HG03139 (cell line): Measurements from ENCODE around the gene FGFR2.

ENCODE experiments used
- ATAC-seq: cut with Tn5 transposase; IDR thresholded peaks from one replicate; pipeline ENCODE4 v1.9.1; 2021; ENCODE audit not compliant: unreplicated experiment

FGFR2 gene

DNA sequence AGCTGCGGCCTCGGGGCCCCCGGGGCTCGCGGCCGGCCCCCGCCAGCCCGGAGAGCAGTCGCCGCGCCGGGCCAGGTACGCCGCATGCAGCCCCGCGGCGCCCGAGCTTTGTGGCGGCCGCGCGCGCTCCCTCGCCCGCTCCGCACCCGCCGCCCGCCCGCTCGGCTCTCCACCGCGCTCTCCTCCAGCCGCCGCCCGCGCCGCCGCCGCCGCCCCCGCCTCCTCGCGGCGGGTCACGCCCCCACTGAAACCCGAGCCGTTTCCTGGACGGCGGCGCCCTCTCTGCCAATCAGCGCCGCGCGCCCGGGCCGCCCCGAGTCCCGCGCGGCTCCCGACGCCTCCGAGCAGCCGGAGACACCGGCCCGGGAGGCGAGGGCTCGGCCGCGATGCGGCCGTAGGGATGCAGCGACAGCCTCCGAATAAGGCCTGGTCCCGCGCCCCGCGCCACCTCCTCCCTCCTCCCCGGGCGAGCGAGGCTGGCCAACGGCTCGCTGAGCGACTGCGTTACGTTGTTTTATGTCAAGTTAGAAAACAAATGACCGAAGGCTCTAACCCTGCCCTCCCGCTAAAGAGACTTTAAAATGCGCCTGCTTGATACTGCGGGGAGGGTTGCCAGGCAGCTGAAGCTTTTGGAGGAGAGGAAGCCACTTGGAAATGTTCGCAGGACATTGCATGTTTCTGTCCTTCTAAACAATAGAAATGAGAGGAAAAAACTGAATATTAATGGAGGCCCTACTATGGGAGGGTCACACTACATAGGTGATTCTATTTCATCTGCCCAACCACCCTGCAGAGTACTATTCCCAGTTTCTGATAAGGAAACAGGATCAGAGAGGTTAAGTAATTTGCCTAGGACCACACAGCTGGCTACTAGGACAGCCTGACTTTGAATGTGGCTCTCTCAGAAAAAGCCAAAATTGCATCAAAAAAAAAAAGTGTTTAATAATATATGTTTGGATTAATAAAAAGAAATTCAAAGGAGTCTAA lies at the start of gene FGFR2:
FGFR2 (minus strand) TSS at position 182 of the 987 bp plus-strand sequence. CDS start 4,627 bp downstream, outside the sequence.
- ATAC-seq: peak; percentile 77

DNA sequence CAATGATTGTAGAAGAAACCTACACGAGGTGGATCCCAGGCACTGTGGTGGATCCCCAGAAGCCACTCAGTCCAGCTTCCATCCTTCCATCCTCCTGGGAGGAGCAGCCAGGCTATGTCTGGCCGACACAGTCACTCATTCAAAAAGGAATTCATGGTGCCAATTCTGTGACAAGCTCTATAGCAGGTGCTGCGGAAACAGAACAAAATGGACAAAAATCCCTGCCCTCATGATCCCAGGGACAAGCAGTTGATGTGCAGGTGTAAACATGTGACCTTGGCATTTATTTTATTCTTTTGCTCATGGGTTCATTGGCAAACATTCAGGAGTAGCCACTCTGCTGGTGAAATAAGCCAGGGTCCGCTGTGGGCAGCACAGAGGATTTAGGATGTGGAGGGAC lies 49.2 kb upstream of the FGFR2 start:
- ATAC-seq: no peak

DNA sequence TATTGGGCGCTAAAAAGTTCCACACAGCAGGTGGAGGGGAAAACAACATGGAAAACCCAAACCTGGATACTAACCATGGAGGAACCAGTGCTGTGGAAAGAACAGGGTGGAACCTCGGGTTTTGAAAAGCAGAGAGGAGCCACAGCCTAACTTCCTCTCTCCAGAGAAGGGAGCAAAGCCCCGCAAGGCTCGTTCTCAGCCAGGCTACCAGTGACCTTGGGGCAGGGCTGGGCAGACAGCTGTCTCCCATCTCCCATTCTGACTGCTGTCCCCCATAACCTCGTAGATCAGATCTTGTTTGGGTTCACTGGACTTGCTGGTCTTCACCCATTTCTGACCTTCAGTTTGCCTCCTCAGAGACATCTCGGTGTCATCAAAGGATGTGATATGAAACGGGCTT lies 47.5 kb upstream of the FGFR2 start:
- ATAC-seq: no peak

DNA sequence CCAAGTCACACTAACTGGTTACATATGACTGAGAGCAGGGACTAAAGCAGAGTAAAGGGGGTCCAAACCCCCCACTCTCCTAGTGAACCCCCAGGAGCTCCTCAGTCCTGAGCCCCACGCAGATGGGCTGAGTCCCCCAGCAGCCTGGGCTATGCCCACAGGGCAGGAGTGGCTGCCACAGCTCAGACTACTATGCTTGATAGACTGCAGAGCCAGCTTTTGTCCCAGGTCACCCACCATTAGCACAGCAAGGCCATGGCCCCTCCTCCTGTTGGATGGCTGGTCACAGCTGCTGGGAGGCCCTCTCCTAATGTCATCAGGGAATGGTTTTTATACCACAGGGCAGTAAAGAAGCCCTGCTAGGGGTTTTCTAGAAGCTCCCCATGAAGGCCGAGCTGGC lies 46.3 kb upstream of the FGFR2 start:
- ATAC-seq: no peak

DNA sequence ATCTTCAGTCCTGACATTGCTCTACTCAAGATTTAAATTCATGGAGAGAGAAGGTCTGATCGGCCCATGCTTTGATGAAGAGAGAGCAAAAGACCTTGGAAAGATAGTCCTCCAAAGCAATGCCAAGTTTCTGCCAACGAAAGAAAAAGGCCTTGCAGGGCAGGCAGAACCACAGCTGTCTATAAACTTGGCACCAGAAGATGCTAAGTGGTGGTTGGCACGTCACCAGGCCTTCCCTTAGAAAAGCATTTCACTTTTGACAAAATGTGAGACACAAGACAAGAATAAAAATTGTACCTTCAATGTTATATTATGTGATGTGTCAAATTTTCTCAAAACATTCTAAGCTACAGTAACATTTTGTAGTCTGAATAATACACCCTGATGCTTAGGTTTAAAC lies 42.0 kb upstream of the FGFR2 start:
- no peak for ATAC-seq

DNA sequence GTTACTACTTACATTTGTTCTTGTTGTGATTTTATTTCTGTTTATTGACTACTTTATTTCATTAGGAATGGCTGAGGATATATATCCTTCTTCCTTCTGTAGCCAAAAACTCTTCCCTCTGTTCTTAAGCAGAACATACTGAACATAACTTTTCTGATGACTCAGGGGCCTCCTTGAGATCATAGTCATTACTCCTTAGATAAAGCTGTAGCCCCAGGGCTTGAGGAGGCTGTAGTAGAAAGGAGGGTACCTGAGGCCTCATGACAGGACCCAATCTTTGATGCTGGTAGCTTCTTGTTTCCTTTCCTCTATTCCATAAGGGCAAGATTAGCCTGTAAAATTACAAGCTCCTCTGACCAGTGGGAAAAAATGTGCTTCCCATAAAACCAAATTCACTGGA lies 41.2 kb upstream of the FGFR2 start:
- ATAC-seq: no peak

DNA sequence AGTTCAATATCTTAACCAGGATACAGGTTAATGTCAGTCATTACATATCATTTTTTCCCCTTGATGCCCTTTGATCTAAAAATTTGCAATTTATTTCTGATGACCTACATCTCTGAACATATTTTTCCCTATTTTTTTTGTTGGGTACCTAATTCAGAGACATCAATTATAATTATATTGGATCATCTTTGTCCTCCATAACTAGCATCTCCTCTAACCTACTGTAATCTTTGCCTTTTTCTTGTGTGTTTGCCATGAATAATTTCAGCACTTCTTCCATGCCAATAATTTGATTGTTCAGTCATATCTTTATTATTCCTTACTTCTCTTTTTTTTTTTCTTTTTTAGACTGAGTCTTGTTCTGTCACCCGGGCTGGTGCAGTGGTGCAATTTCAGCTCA lies 39.2 kb upstream of the FGFR2 start:
- ATAC-seq: no peak

GRCh38 chr10:121633056-121633455 lies 34.8 kb upstream of the FGFR2 start:
- no peak for ATAC-seq

- ATAC-seq: no peak
Measured at GRCh38 chr10:121631365-121632029, 33.3 kb upstream of the FGFR2 start.

- no peak for ATAC-seq
Measured at GRCh38 chr10:121628859-121629258, 30.6 kb upstream of the FGFR2 start.

GRCh38 chr10:121627876-121628581 lies 29.8 kb upstream of the FGFR2 start:
- ATAC-seq: no peak

DNA sequence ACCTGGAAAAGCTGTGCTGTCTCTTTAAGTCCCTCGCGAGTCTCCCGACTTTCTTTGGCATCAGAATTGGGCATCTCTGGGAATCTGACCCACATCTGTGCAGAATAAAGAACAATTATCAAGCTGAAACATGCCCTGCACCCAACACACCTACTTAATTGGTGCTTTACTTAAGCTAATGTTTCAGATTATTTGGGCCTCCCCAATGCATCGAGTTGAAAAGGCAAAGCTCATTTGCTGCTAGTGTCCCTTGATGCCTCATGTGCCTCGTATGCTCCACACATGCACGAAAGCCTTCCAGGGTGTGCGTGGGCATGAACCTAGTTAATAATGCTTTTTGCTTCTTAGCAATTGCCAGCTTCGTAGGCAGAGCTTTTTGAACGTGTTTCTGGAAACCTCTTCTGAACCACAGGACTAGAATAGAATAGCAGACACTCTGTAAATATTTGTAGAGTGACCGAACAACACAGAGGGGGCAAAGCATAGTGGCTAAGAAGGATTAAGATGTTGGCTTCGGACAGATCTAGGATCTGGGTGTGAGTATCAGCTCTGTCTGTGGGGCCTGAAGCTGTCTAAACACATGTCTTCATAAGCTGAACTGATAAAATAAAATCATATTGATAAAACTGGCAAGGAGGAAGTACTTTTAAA lies 26.7 kb upstream of the FGFR2 start:
- ATAC-seq: no peak

DNA sequence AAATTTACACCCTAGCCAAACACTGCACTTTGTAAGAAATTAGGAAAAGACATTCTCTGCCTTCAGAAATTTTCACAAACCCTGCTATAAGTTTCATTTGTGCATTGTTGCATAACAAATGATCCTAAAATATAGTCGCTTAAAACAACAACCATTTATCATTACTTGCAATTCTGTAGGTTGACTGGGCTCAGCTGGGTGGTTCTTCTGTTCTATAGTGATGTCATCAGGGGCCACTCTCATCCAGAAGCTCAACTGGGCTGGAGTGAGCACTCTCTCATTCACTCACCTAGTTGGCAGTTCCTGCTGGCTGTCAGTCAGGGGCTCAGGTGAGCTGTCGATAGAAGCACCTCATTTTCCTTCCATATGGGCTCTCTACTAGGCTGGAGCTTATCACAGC lies 20.7 kb upstream of the FGFR2 start:
- ATAC-seq: no peak

GRCh38 chr10:121617176-121617575 lies 18.9 kb upstream of the FGFR2 start:
- no peak for ATAC-seq

DNA sequence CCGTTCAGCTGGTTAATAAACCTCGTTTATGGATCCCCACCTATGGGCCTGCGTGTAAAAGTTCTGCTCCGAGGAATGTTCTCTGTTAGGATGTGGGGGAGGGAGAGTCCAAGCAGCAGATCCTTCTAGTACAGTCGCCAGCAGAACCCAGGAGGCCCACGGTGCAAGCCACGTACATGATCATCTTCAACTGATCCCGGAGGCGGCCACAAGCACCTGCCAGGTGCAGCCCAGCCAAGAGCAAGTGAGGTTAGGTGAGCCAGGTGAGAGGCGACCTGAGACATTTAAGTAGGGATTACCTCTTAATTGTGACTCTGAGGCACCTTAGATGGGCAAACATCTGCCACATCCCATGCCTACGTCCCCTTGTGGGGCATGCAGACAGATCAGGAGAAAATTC lies 18.0 kb upstream of the FGFR2 start:
- no peak for ATAC-seq

- ATAC-seq: no peak
Measured at GRCh38 chr10:121615836-121616235, 17.6 kb upstream of the FGFR2 start.

GRCh38 chr10:121615435-121615793 lies 17.2 kb upstream of the FGFR2 start:
- no peak for ATAC-seq

- no peak for ATAC-seq
Measured at GRCh38 chr10:121614613-121615434, 16.6 kb upstream of the FGFR2 start.

GRCh38 chr10:121613456-121613855 lies 15.2 kb upstream of the FGFR2 start:
- no peak for ATAC-seq
